HepG2 (cell line): ENCODE results near the gene ADIPOR2. TPM values are rescaled to one million over a fixed set of nuclear protein-coding genes. Genes with fewer than 3 reads are reported as not detected.

Source experiments
- ATAC-seq: fragments of 200-7000 bp; cut with Tn5 transposase; 3 replicates; pipeline ENCODE4 v1.9.1; 2020; ENCODE audit warnings: mild to moderate bottlenecking, moderate library complexity
- BruUV-seq: library from RNA; stranded (reverse); fragments of 400-500 nt; replicated peaks from 2 replicates; lab custom pipeline; 2021; lab: Mats Ljungman, UMichigan
- CTCF ChIA-PET: fragments of 300-600 bp; formaldehyde crosslinking; extraction: SDS; loops from one replicate; lab custom pipeline; 2021; ENCODE audit warnings: low total read pairs, inconsistent platforms, low intra/inter-chr PET ratio; lab: Yijun Ruan, JAX
- POLR2A ChIA-PET: fragments of 350-600 bp; sonication (Branson Sonifier 250); formaldehyde crosslinking; loops from one replicate; lab custom pipeline; 2020; ENCODE audit warnings: antibody characterized with exemption, inconsistent platforms; lab: Yijun Ruan, JAX
- DNase-seq: peaks from one replicate; pipeline ENCODE4 v3.0.0-alpha.2; 2015; ENCODE audit warnings: low spot score
- FAIRE-seq: peaks from 3 replicates; lab custom pipeline; 2011; peaks lifted over from hg19 to GRCh38; lab: Jason Lieb, UNC
- H2AFZ ChIP-seq: one replicate; pipeline ENCODE4 v1.6.1; 2011; ENCODE audit warnings: low read length, inconsistent platforms
- H3K27ac ChIP-seq: fragments of 300-600 bp; 3 replicates; pipeline ENCODE4 v1.8.0; 2011; ENCODE audit warnings: mixed run types, mild to moderate bottlenecking, mixed read lengths, low read length, inconsistent platforms; ENCODE audit not compliant: insufficient read depth; ENCODE audit errors: extremely low read length
- H3K27me3 ChIP-seq, 2 experiments: fragments of 200-600 bp in 1 of 2; 2 replicates in 1 of 2; 3 replicates in 1 of 2; pipeline versions ENCODE4 v1.6.0 to v1.8.0; 2011; ENCODE audit warnings: low read length in 2 of 2, mild to moderate bottlenecking in 2 of 2, moderate library complexity in 2 of 2, inconsistent platforms in 1 of 2; ENCODE audit not compliant: insufficient read depth in 2 of 2, control insufficient read depth in 1 of 2
- H3K36me3 ChIP-seq, 2 experiments: fragments of 200-600 bp in 1 of 2; replicated peaks in 1 of 2; 2 replicates in 1 of 2; 3 replicates in 1 of 2; pipeline versions ENCODE4 v1.5.1 to v1.8.0; 2011; ENCODE audit warnings: low read length in 2 of 2, inconsistent platforms in 1 of 2; ENCODE audit not compliant: insufficient read depth in 2 of 2, control insufficient read depth in 1 of 2
- H3K4me1 ChIP-seq: 2 replicates; pipeline ENCODE4 v1.5.1; 2012; ENCODE audit warnings: low read length, inconsistent platforms; ENCODE audit not compliant: insufficient read depth
- H3K4me2 ChIP-seq: 2 replicates; pipeline ENCODE4 v1.6.0; 2011; ENCODE audit warnings: low read depth, low read length, inconsistent platforms
- H3K4me3 ChIP-seq, 3 experiments: fragments of 200-600 bp in 1 of 3; sonication (generic), shearing (Covaris generic) in 1 of 3; replicated peaks in 1 of 3; 2 replicates each; pipeline ENCODE4 v1.5.1; 2011 to 2016; ENCODE audit warnings: low read length in 3 of 3, inconsistent platforms in 2 of 3, low read depth in 2 of 3, mild to moderate bottlenecking in 2 of 3, control low read depth in 1 of 3, mixed read lengths in 1 of 3; ENCODE audit not compliant: insufficient read depth in 1 of 3
- H3K79me2 ChIP-seq: one replicate; pipeline ENCODE4 v1.6.1; 2011; ENCODE audit warnings: low read length, inconsistent platforms; ENCODE audit not compliant: insufficient read depth
- H3K9ac ChIP-seq: 2 replicates; pipeline ENCODE4 v1.6.0; 2011; ENCODE audit warnings: mild to moderate bottlenecking, low read depth, low read length, inconsistent platforms; ENCODE audit not compliant: insufficient read depth
- H3K9me3 ChIP-seq: 2 replicates; pipeline ENCODE4 v1.5.1; 2012; ENCODE audit warnings: mild to moderate bottlenecking, low read length
- H4K20me1 ChIP-seq: 2 replicates; pipeline ENCODE4 v1.6.0; 2011; ENCODE audit warnings: inconsistent platforms, mild to moderate bottlenecking, low read length, moderate library complexity; ENCODE audit not compliant: insufficient read depth
- CEBPG ChIP-seq: IDR thresholded peaks from 2 replicates; pipeline ENCODE4 v1.6.1; 2016
- CREM ChIP-seq, 2 experiments: sonication (generic) in 1 of 2; formaldehyde crosslinking in 1 of 2; IDR thresholded peaks; 2 replicates each; pipeline versions ENCODE4 v1.4.0 to v1.6.1; 2016 to 2020; ENCODE audit warnings: antibody characterized with exemption in 1 of 2, mild to moderate bottlenecking in 1 of 2, missing genetic modification reagents in 1 of 2
- NFIC ChIP-seq: IDR thresholded peaks from 2 replicates; pipeline ENCODE4 v1.6.1; 2012; ENCODE audit warnings: mild to moderate bottlenecking, low read length, inconsistent platforms
- ONECUT2 ChIP-seq: sonication (generic); formaldehyde crosslinking; IDR thresholded peaks from 2 replicates; pipeline ENCODE4 v1.4.0; 2020; ENCODE audit warnings: missing genetic modification reagents
- PCBP2 ChIP-seq: fragments of 200-400 bp; formaldehyde crosslinking; optimal IDR thresholded peaks from 2 replicates; pipeline ENCODE3; 2018; ENCODE audit warnings: low read length, low read depth; ENCODE audit not compliant: poor library complexity, severe bottlenecking
- RBM22 ChIP-seq: fragments of 200-400 bp; formaldehyde crosslinking; optimal IDR thresholded peaks from 2 replicates; pipeline ENCODE3; 2017; ENCODE audit warnings: mild to moderate bottlenecking, low read length, moderate library complexity
- SMAD9 ChIP-seq: sonication (generic); formaldehyde crosslinking; IDR thresholded peaks from 2 replicates; pipeline ENCODE4 v1.5.1; 2020; ENCODE audit warnings: mild to moderate bottlenecking, missing genetic modification reagents
- TAF1 ChIP-seq: sonication (generic); formaldehyde crosslinking; IDR thresholded peaks from 2 replicates; pipeline ENCODE4 v1.4.0; 2020; ENCODE audit warnings: missing genetic modification reagents
- TAF15 ChIP-seq: fragments of 200-400 bp; formaldehyde crosslinking; IDR thresholded peaks from one replicate; pipeline ENCODE4 v1.6.1; 2018; ENCODE audit warnings: mild to moderate bottlenecking, low read depth, low read length; ENCODE audit not compliant: poor library complexity, severe bottlenecking
- THAP11 ChIP-seq: IDR thresholded peaks from 2 replicates; pipeline ENCODE4 v1.6.1; 2016; ENCODE audit warnings: missing biosample characterization, missing genetic modification reagents
- TOE1 ChIP-seq: sonication (generic); formaldehyde crosslinking; IDR thresholded peaks from 2 replicates; pipeline ENCODE4 v1.4.0; 2020; ENCODE audit warnings: mild to moderate bottlenecking, missing genetic modification reagents
- XBP1 ChIP-seq: sonication (generic); formaldehyde crosslinking; IDR thresholded peaks from 2 replicates; pipeline ENCODE4 v1.5.0; 2020; ENCODE audit warnings: missing genetic modification reagents
- ZNF17 ChIP-seq: sonication (generic); formaldehyde crosslinking; IDR thresholded peaks from 2 replicates; pipeline ENCODE4 v1.5.0; 2020; ENCODE audit warnings: mild to moderate bottlenecking, missing genetic modification reagents
- ZNF766 ChIP-seq: sonication (generic); formaldehyde crosslinking; IDR thresholded peaks from 2 replicates; pipeline ENCODE4 v1.5.0; 2020; ENCODE audit warnings: missing genetic modification reagents, borderline replicate concordance
- ZNF788 ChIP-seq: sonication (generic); formaldehyde crosslinking; IDR thresholded peaks from 2 replicates; pipeline ENCODE4 v1.5.0; 2020; ENCODE audit warnings: mild to moderate bottlenecking, missing genetic modification reagents, borderline replicate concordance
- WGBS: methylation state at CpG from one replicate; pipeline ENCODE4 v1.1.6; 2017; ENCODE audit warnings: low lambda C conversion rate; 5-methylcytosine and 5-hydroxymethylcytosine counted together
- in situ Hi-C: cut with HindIII; loops from 2 replicates; pipeline ENCODE4 v1.10.0; 2017; ENCODE audit warnings: low pct_unique_long_range_greater_than_20kb; ENCODE audit not compliant: extremely low pct_ligation_motif_present
- intact Hi-C: fragments of 100-400 bp; cut with micrococcal nuclease; formaldehyde crosslinking; loops from one replicate; pipeline ENCODE4 v1.10.0; 2022; ENCODE audit not compliant: unreplicated experiment
- polyA plus RNA-seq, 8 experiments: library from polyadenylated mRNA; depleted of rRNA in 3 of 8; stranded (reverse) in 7 of 8; unstranded in 1 of 8; fragments of >200 nt; fragmentation: Illumina TruSeq in 4 of 8; extraction: Trizol in 4 of 8; gene quantifications; 2 replicates each; pipeline versions ENCODE4 v1.2.1 to v1.2.3, GENCODE V29; 2011 to 2016; ENCODE audit warnings: low read depth in 4 of 8, missing spikeins in 1 of 8, mixed read lengths in 1 of 8; ENCODE audit not compliant: insufficient read depth in 1 of 8
- total RNA-seq, 5 experiments: library from RNA; depleted of rRNA; stranded (reverse); fragments of >200 nt; fragmentation: Illumina TruSeq; extraction: Trizol; gene quantifications; 2 replicates each; pipeline ENCODE4 v1.2.3, GENCODE V29; 2016; ENCODE audit warnings: low read depth in 1 of 5

ADIPOR2 gene
- total and polyA plus RNA-seq, 2 of the 13 experiments (the other 11 are each of a cell fraction or from before 2014, with no cell fraction given): 35.2 to 52.2 TPM

DNA sequence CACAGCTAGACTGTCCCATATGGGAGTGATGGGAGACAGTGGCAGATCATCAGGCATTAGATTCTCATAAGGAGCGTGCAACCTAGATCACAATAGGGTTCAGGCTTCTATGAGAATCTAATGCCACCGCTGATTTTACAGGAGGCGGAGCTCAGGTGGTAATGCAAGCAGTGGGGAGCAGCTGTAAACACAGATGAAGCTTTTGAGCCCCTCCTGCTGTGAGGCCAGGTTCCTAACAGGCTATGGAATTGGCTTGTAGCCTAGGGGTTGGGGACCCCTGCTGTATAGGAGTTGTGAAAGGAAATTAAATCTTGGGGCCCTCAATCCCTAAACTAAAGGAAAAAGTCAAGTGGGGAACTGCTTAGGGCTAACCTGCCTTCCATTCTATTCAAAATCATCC, 29.6 kb downstream of the ADIPOR2 start:
- BruUV-seq: no TSS peak

DNA sequence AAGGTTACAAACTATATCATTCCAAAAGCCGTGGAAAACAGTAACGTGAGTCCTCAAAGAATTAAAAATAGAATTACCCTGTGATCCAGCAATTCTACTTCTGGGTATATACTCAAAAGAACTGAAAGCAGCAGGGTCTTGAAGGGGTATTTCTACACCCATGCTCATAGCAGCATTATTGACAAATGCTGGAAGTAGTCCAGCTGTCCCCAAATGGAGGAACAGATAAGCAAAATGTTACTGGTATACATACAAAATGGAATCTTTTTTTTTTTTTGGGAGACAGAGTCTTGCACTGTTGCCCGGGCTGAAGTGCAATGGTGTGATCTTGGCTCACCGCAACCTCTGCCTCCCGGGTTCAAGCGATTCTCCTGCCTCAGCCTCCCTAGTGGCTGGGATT, 32.9 kb downstream of the ADIPOR2 start:
- DNase-seq: no peak
- no TSS peak for BruUV-seq
- no peak overlapping the region for H3K4me2 ChIP-seq
- ATAC-seq: no peak
- ChIA-PET CTCF (no interaction called here), POLR2A (no interaction called here)
- H3K27me3 ChIP-seq: no peaks in the 10 kb centered on the region
- WGBS: 100% methylated on average over 6 of the region's 6 CpGs
- H3K79me2 ChIP-seq: peaks cover 86% of the 10 kb centered on the region
- peaks cover 86% of the 10 kb centered on the region for H3K4me1 ChIP-seq
- intact Hi-C loops: no loop called here
- no peak for FAIRE-seq
- no peak overlapping the region for H3K27ac ChIP-seq
- H3K36me3 ChIP-seq: peaks cover 0 to 17% of the 10 kb centered on the region in 2 experiments; a peak in 3 of 5 replicates
- no peak overlapping the region for H3K4me3 ChIP-seq
- no peak overlapping the region for H2AFZ ChIP-seq
- H3K9ac ChIP-seq: no peak overlapping the region
- H3K9me3 ChIP-seq: no peaks in the 10 kb centered on the region
- in situ Hi-C loops: no loop called here
- peaks cover 45% of the 10 kb centered on the region for H4K20me1 ChIP-seq
- no peak for TF ChIP-seq CEBPG (CRISPR knock-in tag)
- no peak for TF ChIP-seq ZNF17 (CRISPR knock-in tag)
- no peak for TF ChIP-seq TAF1 (CRISPR knock-in tag)
- TF ChIP-seq ZNF766 (CRISPR knock-in tag): no peak
- TF ChIP-seq THAP11 (CRISPR knock-in tag): no peak
- no peak for TF ChIP-seq ONECUT2
- TF ChIP-seq PCBP2: no peak
- TF ChIP-seq TOE1 (CRISPR knock-in tag): no peak
- TF ChIP-seq XBP1 (CRISPR knock-in tag): no peak
- no peak for TF ChIP-seq TAF15
- TF ChIP-seq NFIC: no peak
- no peak for TF ChIP-seq ZNF788 (CRISPR knock-in tag)
- no peak for TF ChIP-seq CREM (IDR thresholded peaks at IDR 0.05)
- TF ChIP-seq CREM (CRISPR knock-in tag; IDR thresholded peaks at IDR 0.05): no peak

More for the DNA sequence above, 29.6 kb downstream of the ADIPOR2 start:
- no peak for DNase-seq
- Histone ChIP-seq H3K9me3 (no peaks in the 10 kb centered on the region), H3K36me3 (peaks cover 0 to 12% of the 10 kb centered on the region in 2 experiments; a peak in 2 of 5 replicates), H3K9ac (no peak overlapping the region), H3K4me1 (peaks cover 88% of the 10 kb centered on the region), H3K4me2 (no peak overlapping the region), H4K20me1 (peaks cover 67% of the 10 kb centered on the region), H3K27ac (no peak overlapping the region), H3K27me3 (no peaks in the 10 kb centered on the region), H3K79me2 (peaks cover 95% of the 10 kb centered on the region), H2AFZ (no peak overlapping the region), H3K4me3 (no peak overlapping the region)
- ChIA-PET CTCF (no interaction called here), POLR2A (no interaction called here)
- intact Hi-C loops: no loop called here
- WGBS: 96% methylated on average over 3 of the region's 3 CpGs
- no peak for ATAC-seq
- in situ Hi-C loops: no loop called here
- no peak for TF ChIP-seq SMAD9 (CRISPR knock-in tag)
- TF ChIP-seq RBM22: peak; percentile 75
- FAIRE-seq: no peak
